GM19467 (cell line): Measurements from ENCODE around the gene RABGAP1L.
A peak's percentile ranks its signal among the peaks of the same experiment; 100 is the strongest.

Experiments used
- ATAC-seq: cut with Tn5 transposase; IDR thresholded peaks from one replicate; pipeline ENCODE4 v1.9.1; 2021; ENCODE audit warnings: mild to moderate bottlenecking, moderate library complexity; ENCODE audit not compliant: unreplicated experiment

RABGAP1L gene

GRCh38 chr1:174194461-174194860, 35.1 kb downstream of the RABGAP1L start:
- no peak for ATAC-seq

GRCh38 chr1:174197088-174197487, 37.8 kb downstream of the RABGAP1L start:
- no peak for ATAC-seq

DNA sequence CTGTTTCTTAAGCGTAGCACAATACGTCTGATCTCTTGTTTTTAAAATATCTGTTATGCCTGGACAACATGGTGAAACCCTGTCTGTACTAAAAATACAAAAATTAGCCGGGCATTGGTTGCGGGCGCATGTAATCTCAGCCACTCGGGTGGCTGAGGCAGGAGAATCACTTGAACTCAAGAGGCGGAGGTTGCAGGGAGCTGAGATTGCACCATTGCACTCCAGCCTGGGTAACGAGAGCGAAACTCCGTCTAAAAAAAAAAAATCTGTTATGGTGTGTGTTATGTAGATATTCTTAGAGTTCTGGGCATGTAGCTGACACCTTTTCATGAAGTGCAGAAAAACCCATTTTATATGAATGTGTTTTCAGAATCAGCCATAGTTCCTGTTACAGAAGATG, 38.2 kb downstream of the RABGAP1L start:
- no peak for ATAC-seq

- ATAC-seq: no peak
Measured at GRCh38 chr1:174198202-174198601, 38.9 kb downstream of the RABGAP1L start.

GRCh38 chr1:174200746-174201145, 41.4 kb downstream of the RABGAP1L start:
- ATAC-seq: no peak

- no peak for ATAC-seq
Measured at GRCh38 chr1:174204697-174205308, 45.5 kb downstream of the RABGAP1L start.

DNA sequence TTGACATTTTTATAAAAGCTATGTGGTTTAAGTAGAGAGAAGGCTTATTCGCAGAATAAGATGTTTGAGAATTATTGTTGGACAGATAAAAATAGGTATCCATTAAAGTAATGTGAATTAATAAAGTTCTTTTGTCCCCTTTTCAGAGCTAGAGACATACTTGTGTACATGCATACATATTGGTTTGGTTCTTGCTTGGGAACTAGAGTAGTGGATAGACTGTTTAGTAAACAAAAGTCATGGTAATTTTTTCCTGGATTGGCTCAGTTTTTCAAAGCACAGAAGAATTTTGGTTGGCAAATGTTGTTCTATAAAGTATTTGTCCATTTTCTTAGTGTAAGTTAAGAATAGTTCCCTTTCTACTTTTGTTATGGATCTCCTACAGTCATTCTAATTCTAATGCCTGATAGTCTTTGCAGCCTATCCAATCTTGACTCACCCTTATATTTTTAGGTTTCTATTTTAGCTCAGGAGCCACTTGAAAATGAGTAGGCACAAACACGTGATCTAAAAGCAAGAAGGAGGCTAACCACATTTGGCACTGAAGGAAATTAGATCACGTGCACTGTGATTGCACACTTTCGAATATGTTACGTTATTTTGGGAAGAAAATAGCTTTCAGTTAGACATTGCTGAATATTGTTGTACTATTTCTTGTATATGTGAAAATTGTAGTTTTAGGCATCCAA, 47.0 kb downstream of the RABGAP1L start:
- no peak for ATAC-seq

DNA sequence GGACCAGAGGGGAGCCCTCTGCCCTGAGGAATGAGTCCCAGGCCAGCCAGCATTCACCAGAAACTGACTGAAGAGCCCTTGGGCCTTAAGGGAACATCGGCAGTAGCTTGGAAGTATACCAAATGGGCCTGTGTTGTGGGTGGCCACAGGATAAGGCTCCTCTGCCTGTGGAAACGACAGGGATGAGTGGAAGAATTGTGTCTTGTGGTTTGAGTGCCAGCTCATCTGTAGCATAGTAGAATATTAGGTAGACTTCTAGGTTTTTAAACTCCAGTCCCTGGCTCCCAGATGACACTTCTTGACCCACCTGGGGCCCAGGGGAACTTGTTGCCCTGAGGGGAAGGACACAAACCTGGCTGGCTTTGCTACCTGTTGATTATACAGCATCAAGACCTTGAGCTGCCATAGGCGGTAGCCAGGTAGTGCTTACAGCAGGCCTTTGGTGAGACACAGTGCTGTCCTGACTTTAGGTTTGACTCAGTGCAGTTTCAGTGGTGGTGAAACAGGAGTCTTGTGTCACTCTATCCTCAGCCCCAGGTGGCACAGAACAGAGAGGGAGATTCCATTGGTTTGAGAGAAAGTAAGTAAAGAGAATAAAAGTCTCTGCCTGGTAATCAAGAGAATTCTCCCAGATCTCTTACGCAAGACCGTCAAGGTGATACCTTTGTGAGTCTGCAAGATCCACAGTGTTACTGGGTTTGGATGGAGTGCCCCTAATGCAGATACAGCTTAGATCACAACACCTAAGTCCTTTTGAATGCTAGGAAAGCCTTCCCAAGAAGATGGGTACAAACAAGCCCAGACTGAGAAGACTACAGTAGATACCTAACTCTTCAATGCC, 50.2 kb downstream of the RABGAP1L start:
- peak; percentile 64 for ATAC-seq

DNA sequence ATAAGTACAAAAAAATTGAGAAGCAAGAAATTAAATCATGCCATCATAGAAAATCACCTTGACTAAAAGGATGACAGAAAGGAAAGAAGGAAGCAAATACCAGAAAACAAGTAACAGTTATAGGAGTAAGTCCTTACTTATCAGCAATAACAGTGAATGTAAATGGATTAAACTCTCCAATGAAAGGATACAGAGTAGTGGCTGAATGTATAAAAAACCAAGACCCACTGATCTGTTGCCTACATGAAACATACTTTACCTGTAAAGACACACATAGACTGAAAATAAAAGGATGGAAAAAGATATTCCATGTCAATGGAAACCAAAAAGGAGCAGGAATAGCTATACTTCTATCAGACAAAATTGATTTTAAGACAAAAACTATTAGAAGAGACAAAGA, 52.2 kb downstream of the RABGAP1L start:
- no peak for ATAC-seq

DNA sequence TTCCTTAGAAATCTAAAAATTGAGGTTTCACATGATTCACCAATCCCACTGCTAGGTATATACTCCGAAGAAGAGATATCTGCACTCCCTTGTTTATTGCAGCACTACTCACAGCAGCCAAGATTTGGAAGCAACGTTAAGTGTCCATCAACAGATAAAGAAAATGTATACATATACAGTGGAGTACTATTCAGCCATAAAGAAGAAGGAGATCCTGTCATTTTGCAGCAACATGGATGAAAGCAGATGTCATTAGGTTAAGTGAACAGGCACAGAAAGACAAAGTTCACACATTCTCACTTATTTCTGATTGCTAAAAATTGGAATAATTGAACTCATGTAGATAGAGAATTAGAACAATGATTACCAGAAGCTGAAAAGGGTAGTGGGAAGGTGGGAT, 56.4 kb downstream of the RABGAP1L start:
- no peak for ATAC-seq

DNA sequence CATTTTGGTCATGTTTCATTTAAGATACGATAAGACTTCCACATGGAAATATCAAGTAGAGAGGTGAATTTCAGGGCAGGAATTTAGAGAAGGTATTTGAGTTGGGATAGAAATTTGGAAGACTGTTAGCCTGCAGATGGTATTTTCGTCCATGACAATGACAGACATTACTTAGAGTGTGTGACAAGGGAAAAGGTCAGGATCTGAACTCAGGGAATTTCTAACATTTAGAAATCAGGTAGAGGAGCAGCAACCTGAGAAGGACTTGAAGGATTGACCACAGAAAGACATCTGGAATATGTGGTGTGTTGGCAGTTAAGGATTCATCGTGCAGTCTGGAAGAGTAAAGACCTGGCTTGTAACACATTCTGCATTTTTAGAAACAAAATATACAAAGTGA, 57.9 kb downstream of the RABGAP1L start:
- no peak for ATAC-seq

DNA sequence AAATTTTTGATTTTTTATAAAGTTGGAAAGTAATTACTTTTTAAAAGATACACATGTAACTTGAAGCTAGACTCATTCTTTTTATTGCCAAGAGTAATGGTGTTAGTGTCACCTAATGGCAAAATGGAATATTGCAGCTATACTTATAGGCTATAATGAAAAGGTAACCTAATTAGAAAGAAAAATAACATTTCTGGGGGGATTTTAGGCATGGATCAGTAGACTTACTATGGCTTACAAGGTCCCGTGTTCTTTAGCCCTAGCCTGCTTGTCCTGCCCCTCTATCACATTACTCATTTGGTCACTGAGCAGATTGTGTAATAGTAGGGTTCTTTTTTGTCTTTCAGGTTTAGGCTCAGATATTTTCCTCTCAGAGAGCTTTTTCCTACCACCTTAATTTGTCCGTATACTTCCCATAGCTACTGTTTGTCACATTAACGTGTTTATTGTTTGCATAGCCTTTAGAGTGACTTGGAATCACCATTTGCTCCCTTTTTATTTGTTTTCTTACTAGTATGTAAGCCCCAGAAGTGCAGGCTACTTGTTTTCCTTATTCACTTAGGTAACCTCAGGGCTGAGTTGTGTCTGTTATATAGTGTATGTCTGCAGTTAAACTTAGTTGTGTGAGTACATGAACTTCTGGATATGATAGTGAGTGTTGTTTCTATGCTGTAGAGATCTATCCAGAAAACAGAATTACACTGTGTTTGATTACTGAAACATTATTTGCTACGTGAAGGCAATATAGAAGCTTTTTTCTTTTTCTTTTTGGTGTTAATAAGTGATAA, 58.7 kb downstream of the RABGAP1L start:
- ATAC-seq: no peak

DNA sequence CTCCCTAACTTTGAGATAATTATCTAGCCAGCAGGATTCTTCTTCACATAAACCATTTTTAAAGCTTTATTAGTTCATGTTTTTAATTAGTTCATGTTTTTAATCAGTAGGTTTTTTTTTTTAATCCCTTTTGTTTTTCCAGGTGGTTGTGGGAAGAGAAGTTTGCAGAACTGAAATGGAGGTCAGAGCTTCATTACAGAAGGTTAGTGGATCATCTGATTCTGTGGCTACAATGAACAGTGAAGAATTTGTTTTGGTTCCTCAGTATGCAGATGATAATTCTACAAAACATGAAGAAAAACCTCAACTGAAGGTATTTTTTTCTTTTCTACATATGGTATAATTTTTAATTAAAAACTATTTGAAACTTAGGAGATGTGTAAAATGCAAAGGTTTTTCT, 59.7 kb downstream of the RABGAP1L start:
- no peak for ATAC-seq

- no peak for ATAC-seq
Measured at GRCh38 chr1:174219606-174220370, 60.5 kb downstream of the RABGAP1L start.

GRCh38 chr1:174221681-174222080, 62.4 kb downstream of the RABGAP1L start:
- no peak for ATAC-seq

DNA sequence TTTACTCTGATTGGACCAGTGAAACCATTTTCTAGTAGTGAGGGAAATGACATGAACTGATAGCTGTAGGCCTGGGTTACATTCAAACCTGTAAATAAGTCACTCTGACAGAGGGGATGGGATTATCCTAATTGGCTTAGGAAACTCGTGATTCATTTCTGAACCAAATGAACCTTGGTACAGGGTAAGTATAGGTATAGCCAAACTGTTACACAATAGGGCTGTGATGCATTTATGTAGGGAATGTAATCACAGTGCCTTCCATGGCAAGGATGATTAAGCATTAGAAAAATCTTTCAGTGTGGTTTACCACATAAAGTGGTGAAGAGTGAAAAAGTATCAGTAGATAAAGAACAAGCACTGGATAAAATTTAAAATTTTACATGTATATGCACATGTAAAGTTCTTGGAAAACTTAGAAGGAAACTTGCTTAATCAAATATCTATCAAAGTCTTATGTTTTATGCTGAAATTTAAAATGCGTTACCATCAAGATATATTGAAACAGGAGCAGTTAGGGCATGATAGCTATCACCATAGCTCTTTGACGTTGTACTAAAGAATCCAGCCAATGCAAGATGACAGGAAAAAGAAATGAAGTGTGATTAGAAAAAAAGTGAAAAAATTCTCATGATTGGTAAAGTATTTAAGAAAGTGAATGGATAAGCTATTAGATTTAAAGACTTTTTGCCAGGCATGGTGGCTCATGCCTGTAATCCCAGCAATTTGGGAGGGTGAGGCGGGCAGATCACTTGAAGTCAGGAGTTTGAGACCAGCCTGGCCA, 63.0 kb downstream of the RABGAP1L start:
- no peak for ATAC-seq

- ATAC-seq: no peak
Measured at GRCh38 chr1:174224641-174225040, 65.3 kb downstream of the RABGAP1L start.

- no peak for ATAC-seq
Measured at GRCh38 chr1:174225499-174226204, 66.3 kb downstream of the RABGAP1L start.

GRCh38 chr1:174230399-174230798, 71.1 kb downstream of the RABGAP1L start:
- ATAC-seq: no peak
